BLaER1 (cell line): Measurements from ENCODE around the gene SLC27A2.

ENCODE experiments used
- H3K27ac ChIP-seq: shearing (Covaris generic); formaldehyde crosslinking; 2 replicates; pipeline ENCODE4 v1.8.1; 2022
- H3K27me3 ChIP-seq: shearing (Covaris generic); formaldehyde crosslinking; 2 replicates; pipeline ENCODE4 v1.8.1; 2022
- H3K36me3 ChIP-seq: shearing (Covaris generic); formaldehyde crosslinking; 2 replicates; pipeline ENCODE4 v1.8.1; 2022
- H3K4me1 ChIP-seq: shearing (Covaris generic); formaldehyde crosslinking; 2 replicates; pipeline ENCODE4 v1.8.1; 2022
- H3K4me2 ChIP-seq: shearing (Covaris generic); formaldehyde crosslinking; 2 replicates; pipeline ENCODE4 v1.8.1; 2022
- H3K4me3 ChIP-seq: shearing (Covaris generic); formaldehyde crosslinking; 2 replicates; pipeline ENCODE4 v1.8.1; 2022
- H3K9ac ChIP-seq: shearing (Covaris generic); formaldehyde crosslinking; 2 replicates; pipeline ENCODE4 v1.8.1; 2022
- H3K9me3 ChIP-seq: shearing (Covaris generic); formaldehyde crosslinking; 2 replicates; pipeline ENCODE4 v1.8.1; 2022
- H4K20me1 ChIP-seq: shearing (Covaris generic); formaldehyde crosslinking; 2 replicates; pipeline ENCODE4 v1.8.1; 2022
- Cebpa-rat ChIP-seq: shearing (Covaris generic); IDR thresholded peaks from 2 replicates; pipeline ENCODE4 v1.8.1; 2022

The SLC27A2 gene

DNA sequence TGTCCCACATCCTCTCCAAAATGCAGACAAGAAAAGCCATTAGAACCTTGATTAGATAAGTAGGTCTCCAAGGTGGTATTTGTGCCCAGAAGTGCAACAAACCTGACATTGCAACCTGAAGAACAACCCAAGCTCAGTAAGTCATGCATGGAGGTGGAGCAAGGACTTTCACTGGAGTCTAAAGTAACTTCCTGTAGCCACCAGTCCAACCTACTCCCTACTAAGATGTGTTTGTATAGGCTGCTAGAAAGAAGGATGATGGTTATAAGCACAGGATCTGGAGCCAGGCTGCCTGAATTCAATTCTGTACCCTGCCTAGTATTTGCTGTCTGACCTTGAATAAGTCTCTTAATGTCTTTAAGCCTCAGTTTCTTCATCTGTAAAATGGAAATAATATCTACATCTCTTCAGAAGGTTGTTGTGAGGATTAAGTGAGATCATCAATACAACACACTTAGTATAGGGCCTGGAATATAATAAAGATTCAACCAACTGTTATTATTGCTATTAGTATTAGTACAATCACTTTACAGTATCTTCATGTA is 51.3 kb downstream of the SLC27A2 start:
- Histone ChIP-seq H3K4me3 (no peak overlapping the region), H3K36me3 (peaks cover 84% of the 10 kb centered on the region), H3K9me3 (no peaks in the 10 kb centered on the region), H4K20me1 (no peaks in the 10 kb centered on the region), H3K27me3 (no peaks in the 10 kb centered on the region), H3K9ac (no peak overlapping the region), H3K4me1 (peaks cover 7% of the 10 kb centered on the region; the same call in 1 of the 2 replicates), H3K27ac (no peak overlapping the region), H3K4me2 (no peak overlapping the region)
- TF ChIP-seq Cebpa-rat, result no peak

- Histone ChIP-seq H3K4me2 (no peak overlapping the region), H3K27ac (no peak overlapping the region)
- no peak for TF ChIP-seq Cebpa-rat
Observed at GRCh38 chr15:50234764-50235163, 52.8 kb downstream of the SLC27A2 start.

DNA sequence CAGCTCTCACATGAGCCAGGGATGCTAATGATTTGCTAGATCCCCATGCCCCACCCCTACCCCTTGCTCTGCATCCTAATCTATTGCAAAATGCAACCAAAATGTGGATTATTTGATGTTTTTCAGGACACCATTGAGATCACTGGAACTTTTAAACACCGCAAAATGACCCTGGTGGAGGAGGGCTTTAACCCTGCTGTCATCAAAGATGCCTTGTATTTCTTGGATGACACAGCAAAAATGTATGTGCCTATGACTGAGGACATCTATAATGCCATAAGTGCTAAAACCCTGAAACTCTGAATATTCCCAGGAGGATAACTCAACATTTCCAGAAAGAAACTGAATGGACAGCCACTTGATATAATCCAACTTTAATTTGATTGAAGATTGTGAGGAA is 53.8 kb downstream of the SLC27A2 start:
- H3K9me3 ChIP-seq, result no peaks in the 10 kb centered on the region
- no peak overlapping the region for H3K9ac ChIP-seq
- H3K27ac ChIP-seq, result no peak overlapping the region
- H3K27me3 ChIP-seq, result no peaks in the 10 kb centered on the region
- peaks cover 7% of the 10 kb centered on the region; the same call in 1 of the 2 replicates for H3K4me1 ChIP-seq
- no peak overlapping the region for H3K4me2 ChIP-seq
- no peaks in the 10 kb centered on the region for H4K20me1 ChIP-seq
- no peak for TF ChIP-seq Cebpa-rat
- H3K4me3 ChIP-seq, result no peak overlapping the region
- H3K36me3 ChIP-seq, result peaks cover 62% of the 10 kb centered on the region

More at GRCh38 chr15:50234764-50235163, 52.8 kb downstream of the SLC27A2 start:
- Histone ChIP-seq H3K4me1 (peaks cover 7% of the 10 kb centered on the region; the same call in 1 of the 2 replicates), H3K27me3 (no peaks in the 10 kb centered on the region), H4K20me1 (no peaks in the 10 kb centered on the region), H3K9ac (no peak overlapping the region), H3K9me3 (no peaks in the 10 kb centered on the region), H3K36me3 (peaks cover 69% of the 10 kb centered on the region), H3K4me3 (no peak overlapping the region)

- Histone ChIP-seq H3K4me2 (no peak overlapping the region), H3K4me3 (no peak overlapping the region), H3K9me3 (no peaks in the 10 kb centered on the region), H3K27me3 (no peaks in the 10 kb centered on the region), H3K36me3 (peaks cover 60% of the 10 kb centered on the region), H3K4me1 (peaks cover 4% of the 10 kb centered on the region; the same call in 1 of the 2 replicates), H3K9ac (no peak overlapping the region), H4K20me1 (no peaks in the 10 kb centered on the region), H3K27ac (no peak overlapping the region)
- no peak for TF ChIP-seq Cebpa-rat
Observed at GRCh38 chr15:50236433-50236832, 54.4 kb downstream of the SLC27A2 start.

DNA sequence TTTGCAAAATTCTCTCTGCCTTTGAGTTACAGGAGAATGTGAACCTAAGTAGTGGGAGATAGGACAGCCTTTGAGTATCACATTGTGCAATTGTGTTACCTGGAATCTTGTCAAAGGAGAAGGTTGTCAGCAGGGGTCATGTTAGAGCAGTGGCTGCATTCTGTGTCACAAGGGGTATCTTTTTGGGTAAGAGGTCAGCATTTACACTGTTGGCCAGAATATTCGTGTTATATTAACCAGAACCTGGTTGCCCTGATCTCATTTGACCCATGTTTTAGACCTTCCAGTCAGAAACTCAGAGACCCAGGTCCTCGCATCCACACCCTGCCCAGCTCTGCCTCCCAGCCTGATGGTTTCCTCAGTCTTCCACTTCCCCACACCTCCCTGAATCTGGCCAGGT is 56.3 kb downstream of the SLC27A2 start:
- TF ChIP-seq Cebpa-rat, result no peak
- H4K20me1 ChIP-seq, result no peaks in the 10 kb centered on the region
- no peak overlapping the region for H3K27ac ChIP-seq
- H3K9ac ChIP-seq, result no peak overlapping the region
- H3K36me3 ChIP-seq, result peaks cover 44% of the 10 kb centered on the region
- H3K9me3 ChIP-seq, result no peaks in the 10 kb centered on the region
- H3K27me3 ChIP-seq, result no peaks in the 10 kb centered on the region
- H3K4me3 ChIP-seq, result no peak overlapping the region
- no peaks in the 10 kb centered on the region for H3K4me1 ChIP-seq
- H3K4me2 ChIP-seq, result no peak overlapping the region

DNA sequence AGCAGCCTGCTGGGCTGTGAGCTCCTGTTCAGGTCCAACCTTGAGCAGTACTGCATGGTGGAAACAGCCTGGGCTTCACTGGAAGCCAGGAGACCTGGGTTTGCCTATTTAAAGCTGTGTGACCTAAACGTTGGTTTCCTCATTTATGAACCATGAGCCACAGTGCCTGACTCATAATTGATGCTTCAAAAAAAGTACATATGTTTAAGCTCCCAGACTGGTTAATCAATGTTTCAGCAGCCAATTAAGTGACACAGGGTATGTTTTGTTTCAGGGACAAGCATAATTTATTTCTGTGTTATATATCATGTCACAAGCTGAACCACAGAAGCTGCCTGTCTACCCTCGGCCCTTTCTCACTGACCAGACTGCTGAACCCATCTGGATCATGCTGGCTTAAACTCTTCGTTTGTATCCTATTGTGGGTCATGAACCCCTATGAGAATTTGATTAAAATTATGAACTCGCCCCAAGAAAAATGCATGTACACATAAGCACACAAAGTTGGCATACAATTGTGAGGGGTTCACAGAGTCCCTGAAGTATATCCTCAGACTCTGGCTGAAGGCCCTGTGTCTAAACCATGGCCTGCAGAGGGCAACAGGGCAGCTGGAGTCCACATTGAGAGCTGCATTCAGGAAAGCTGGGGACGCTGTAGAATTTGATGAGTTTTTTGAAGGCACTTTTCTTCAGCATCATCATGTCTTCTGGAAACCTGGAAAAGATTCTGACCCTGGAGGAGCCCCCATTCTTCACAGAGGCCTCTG is 59.9 kb downstream of the SLC27A2 start:
- no peaks in the 10 kb centered on the region for H4K20me1 ChIP-seq
- no peaks in the 10 kb centered on the region for H3K27me3 ChIP-seq
- H3K4me3 ChIP-seq, result no peak overlapping the region
- no peak for TF ChIP-seq Cebpa-rat
- no peak overlapping the region for H3K9ac ChIP-seq
- no peaks in the 10 kb centered on the region for H3K9me3 ChIP-seq
- peaks cover under 1% of the 10 kb centered on the region; the same call in 1 of the 2 replicates for H3K4me1 ChIP-seq
- no peak overlapping the region for H3K4me2 ChIP-seq
- no peak overlapping the region for H3K27ac ChIP-seq
- H3K36me3 ChIP-seq, result peaks cover 9% of the 10 kb centered on the region

- Histone ChIP-seq H3K4me2 (no peak overlapping the region), H3K9me3 (no peaks in the 10 kb centered on the region), H3K27me3 (no peaks in the 10 kb centered on the region), H3K36me3 (no peaks in the 10 kb centered on the region), H3K4me3 (no peak overlapping the region), H3K4me1 (peaks cover 23% of the 10 kb centered on the region), H3K27ac (no peak overlapping the region), H3K9ac (no peak overlapping the region), H4K20me1 (no peaks in the 10 kb centered on the region)
- TF ChIP-seq Cebpa-rat, result no peak
Observed at GRCh38 chr15:50244153-50244552, 62.2 kb downstream of the SLC27A2 start.

DNA sequence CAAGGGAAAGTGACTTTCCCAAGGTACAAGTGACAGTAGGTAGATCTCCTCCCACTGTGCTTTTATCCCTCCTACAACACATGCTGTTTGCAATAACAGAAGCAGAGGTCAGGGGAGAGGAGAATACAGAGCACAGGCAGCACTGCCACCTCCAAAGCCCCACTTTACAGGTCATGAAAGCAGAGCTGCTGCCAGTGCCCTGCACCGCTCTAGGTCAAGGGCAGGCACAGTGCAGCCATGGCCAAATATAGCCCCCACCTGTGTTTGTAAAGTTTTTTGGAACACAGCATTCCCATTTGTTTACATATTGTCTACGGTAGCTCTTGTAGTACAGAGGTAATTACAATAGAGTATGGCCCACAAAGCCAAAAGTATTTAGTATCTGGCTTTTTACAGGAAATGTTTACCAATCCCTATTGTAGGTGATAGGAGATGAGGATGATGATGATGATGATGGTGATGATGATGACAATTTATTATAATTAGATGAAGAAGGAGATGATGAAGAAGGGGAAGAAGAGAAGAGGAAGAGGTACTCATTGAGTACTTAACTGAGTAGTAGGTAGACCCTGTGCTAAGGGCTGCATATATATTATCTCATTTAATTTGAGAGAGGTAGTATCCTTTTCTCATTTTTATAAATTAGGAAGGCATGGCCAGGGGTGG is 63.1 kb downstream of the SLC27A2 start:
- no peak for TF ChIP-seq Cebpa-rat
- Histone ChIP-seq H3K27me3 (no peaks in the 10 kb centered on the region), H4K20me1 (no peaks in the 10 kb centered on the region), H3K9ac (no peak overlapping the region), H3K27ac (no peak overlapping the region), H3K4me1 (peaks cover 29% of the 10 kb centered on the region), H3K36me3 (no peaks in the 10 kb centered on the region), H3K4me3 (no peak overlapping the region), H3K9me3 (no peaks in the 10 kb centered on the region), H3K4me2 (no peak overlapping the region)

GRCh38 chr15:50246631-50247030 is 64.6 kb downstream of the SLC27A2 start:
- Histone ChIP-seq H3K4me3 (no peak overlapping the region), H3K27me3 (no peaks in the 10 kb centered on the region), H3K4me1 (peaks cover 29% of the 10 kb centered on the region), H4K20me1 (no peaks in the 10 kb centered on the region), H3K9ac (no peak overlapping the region), H3K36me3 (no peaks in the 10 kb centered on the region), H3K9me3 (no peaks in the 10 kb centered on the region), H3K27ac (no peak overlapping the region), H3K4me2 (no peak overlapping the region)
- no peak for TF ChIP-seq Cebpa-rat
